ENCODE data around the gene TIMM44.

TIMM44 gene

DNA sequence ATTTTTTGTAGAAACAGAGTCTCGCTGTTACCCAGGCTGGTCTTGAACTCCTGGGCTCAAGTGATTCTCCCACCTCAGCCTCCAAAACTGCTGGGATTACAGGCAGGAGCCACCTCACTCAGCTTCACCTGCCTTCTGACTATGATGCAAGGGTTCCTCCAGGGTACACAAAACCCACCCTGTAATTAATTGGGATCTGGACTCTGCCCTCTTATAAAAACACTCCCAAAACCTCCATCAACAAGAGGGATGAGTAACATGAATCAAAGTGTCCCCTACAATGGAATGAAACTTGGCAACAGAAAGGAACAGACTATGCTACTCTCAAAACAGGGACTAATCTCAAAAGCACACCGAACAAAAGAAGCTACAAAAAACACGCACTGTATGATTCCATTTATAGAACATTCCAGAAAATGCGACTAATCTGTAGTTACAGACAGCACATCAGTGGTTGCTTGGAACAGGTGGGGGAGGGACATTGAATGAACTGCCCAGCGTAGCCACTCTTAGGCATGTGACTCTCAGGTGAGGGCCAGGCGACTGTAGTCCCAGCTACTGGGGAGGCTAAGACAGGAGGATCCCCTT is 66.1 kb downstream of the TIMM44 start:
- in situ Hi-C loops (cut with MboI; ENCODE audit: low sequenced_read_pairs), result no loop called here

All from HL-60/S4 (cell line).